Endothelial cell of umbilical vein (primary cell): Measurements from ENCODE around the gene PPP1R3F. TPM values are rescaled to one million over a fixed set of nuclear protein-coding genes. Genes with fewer than 3 reads are reported as not detected.

Source experiments
- BruUV-seq: library from RNA; stranded (reverse); fragments of 400-500 nt; replicated peaks from 2 replicates; lab custom pipeline; 2021; lab: Mats Ljungman, UMichigan
- CTCF ChIA-PET: fragments of 300-600, 350-600 bp; sonication (Branson Sonifier 250); formaldehyde crosslinking; loops from one replicate; lab custom pipeline; 2021; ENCODE audit warnings: antibody characterized with exemption, inconsistent platforms; lab: Charles Lee
- POLR2A ChIA-PET: fragments of 300-600, 350-600 bp; sonication (Branson Sonifier 250); formaldehyde crosslinking; loops from one replicate; lab custom pipeline; 2021; ENCODE audit warnings: antibody characterized with exemption, inconsistent platforms; lab: Charles Lee
- DNase-seq: peaks from one replicate; pipeline ENCODE4 v3.0.0-alpha.2; 2011; ENCODE audit warnings: low read depth, low spot score
- FAIRE-seq: peaks from 2 replicates; lab custom pipeline; 2011; peaks lifted over from hg19 to GRCh38; lab: Jason Lieb, UNC
- H2AFZ ChIP-seq: 2 replicates; pipeline ENCODE4 v1.6.0; 2012; ENCODE audit warnings: low read depth, low read length, control low read depth, inconsistent platforms
- H3K27ac ChIP-seq: 2 replicates; pipeline ENCODE4 v1.5.1; 2011; ENCODE audit warnings: low read depth, mild to moderate bottlenecking, control low read depth, low read length, moderate library complexity; ENCODE audit not compliant: insufficient read depth
- H3K27me3 ChIP-seq, 2 experiments: 2 replicates each; pipeline versions ENCODE4 v1.6.0 to v1.6.1; 2011; ENCODE audit warnings: low read length in 2 of 2, mixed read lengths in 1 of 2; ENCODE audit not compliant: control insufficient read depth in 2 of 2, insufficient read depth in 2 of 2
- H3K36me3 ChIP-seq, 2 experiments: 2 replicates in 1 of 2; 3 replicates in 1 of 2; pipeline ENCODE4 v1.5.1; 2011; ENCODE audit warnings: low read length in 2 of 2, mild to moderate bottlenecking in 1 of 2, moderate library complexity in 1 of 2; ENCODE audit not compliant: control insufficient read depth in 2 of 2, insufficient read depth in 2 of 2; ENCODE audit errors: extremely low read depth in 1 of 2
- H3K4me1 ChIP-seq: 3 replicates; pipeline ENCODE4 v1.5.1; 2011; ENCODE audit warnings: mild to moderate bottlenecking, low read length; ENCODE audit not compliant: control insufficient read depth, insufficient read depth; ENCODE audit errors: extremely low read depth
- H3K4me2 ChIP-seq: 2 replicates; pipeline ENCODE4 v1.6.1; 2011; ENCODE audit warnings: low read length, control low read depth, mixed read lengths; ENCODE audit not compliant: insufficient read depth
- H3K4me3 ChIP-seq, 3 experiments: fragments of 200-600 bp in 1 of 3; sonication (generic), shearing (Covaris generic) in 1 of 3; replicated peaks in 1 of 3; 2 replicates each; pipeline ENCODE4 v1.5.1; 2011 to 2016; ENCODE audit warnings: control low read depth in 3 of 3, low read length in 3 of 3, mild to moderate bottlenecking in 2 of 3, inconsistent platforms in 1 of 3, low read depth in 1 of 3, moderate library complexity in 1 of 3; ENCODE audit not compliant: insufficient read depth in 1 of 3
- H3K79me2 ChIP-seq: 2 replicates; pipeline ENCODE4 v1.6.0; 2012; ENCODE audit warnings: low read length, inconsistent platforms; ENCODE audit not compliant: control insufficient read depth, insufficient read depth
- H3K9ac ChIP-seq: replicated peaks from 2 replicates; pipeline ENCODE3; 2011; ENCODE audit warnings: low read length, control low read depth; ENCODE audit not compliant: insufficient read depth; ENCODE audit errors: extremely low read depth
- H3K9me1 ChIP-seq: replicated peaks from 3 replicates; pipeline ENCODE4 v1.6.0; 2011; ENCODE audit warnings: mild to moderate bottlenecking, low read length; ENCODE audit not compliant: control insufficient read depth, insufficient read depth; ENCODE audit errors: extremely low read depth
- H3K9me3 ChIP-seq: replicated peaks from 2 replicates; pipeline ENCODE4 v1.5.1; 2012; ENCODE audit warnings: low read length, inconsistent platforms; ENCODE audit not compliant: control insufficient read depth, insufficient read depth
- H4K20me1 ChIP-seq: replicated peaks from 2 replicates; pipeline ENCODE3; 2011; ENCODE audit warnings: mild to moderate bottlenecking, low read length; ENCODE audit not compliant: control insufficient read depth, insufficient read depth; ENCODE audit errors: extremely low read depth
- CTCF ChIP-seq, 2 donors: IDR thresholded peaks; 1 replicate in 1 of 2; 2 replicates in 1 of 2; pipeline ENCODE4 v1.5.1; 2011; ENCODE audit warnings: low read length in 2 of 2, mild to moderate bottlenecking in 2 of 2, moderate library complexity in 2 of 2, control low read depth in 1 of 2, inconsistent platforms in 1 of 2, low read depth in 1 of 2; ENCODE audit not compliant: insufficient read depth in 1 of 2; ENCODE audit errors: extremely low read depth in 1 of 2
- EZH2 ChIP-seq: IDR thresholded peaks from 2 replicates; pipeline ENCODE4 v1.6.1; 2012; ENCODE audit warnings: borderline replicate concordance, low read depth, mild to moderate bottlenecking, moderate library complexity, low read length, inconsistent platforms; ENCODE audit not compliant: severe bottlenecking
- FOS ChIP-seq: IDR thresholded peaks from 2 replicates; pipeline ENCODE4 v1.6.1; 2011; ENCODE audit warnings: mild to moderate bottlenecking, low read length, moderate library complexity, borderline replicate concordance; ENCODE audit not compliant: insufficient read depth
- GATA2 ChIP-seq: IDR thresholded peaks from 2 replicates; pipeline ENCODE4 v1.7.0; 2011; ENCODE audit warnings: low read depth, mild to moderate bottlenecking, moderate library complexity, mixed read lengths, low read length; ENCODE audit not compliant: insufficient read length, insufficient read depth
- JUN ChIP-seq: IDR thresholded peaks from 2 replicates; pipeline ENCODE4 v1.6.1; 2011; ENCODE audit warnings: borderline replicate concordance, low read depth; ENCODE audit not compliant: insufficient read length, insufficient read depth
- MAX ChIP-seq: IDR thresholded peaks from 2 replicates; pipeline ENCODE4 v1.6.1; 2011; ENCODE audit not compliant: insufficient read depth, insufficient read length
- MYC ChIP-seq: IDR thresholded peaks from one replicate; pipeline ENCODE4 v1.6.1; 2011; ENCODE audit warnings: mild to moderate bottlenecking, low read depth, low read length
- POLR2A ChIP-seq: IDR thresholded peaks from 2 replicates; pipeline ENCODE4 v1.6.1; 2012; ENCODE audit warnings: low read depth, mild to moderate bottlenecking, control low read depth, low read length
- POLR2AphosphoS5 ChIP-seq: IDR thresholded peaks from 2 replicates; pipeline ENCODE4 v1.6.1; 2012; ENCODE audit warnings: low read depth, mild to moderate bottlenecking, control low read depth, low read length, moderate library complexity; ENCODE audit not compliant: insufficient read depth
- dilution Hi-C: fragments of 300-500 bp; cut with MboI; formaldehyde crosslinking; loops from one replicate; pipeline ENCODE4 v1.15.0; 2019; ENCODE audit warnings: low sequenced_read_pairs; ENCODE audit not compliant: extremely low pct_ligation_motif_present
- intact Hi-C: fragments of 100-400 bp; cut with micrococcal nuclease; formaldehyde crosslinking; loops from one replicate; pipeline ENCODE4 v1.10.0; 2022
- polyA plus RNA-seq, 4 experiments: library from polyadenylated mRNA; depleted of rRNA in 3 of 4; stranded (reverse) in 3 of 4; unstranded in 1 of 4; fragments of >200 nt; gene quantifications; 2 replicates each; pipeline versions ENCODE4 v1.2.1 to v1.2.3, GENCODE V29; 2011 to 2012; ENCODE audit warnings: missing spikeins in 1 of 4
- total RNA-seq: library from RNA; stranded (reverse); gene quantifications from 2 replicates; pipeline ENCODE4 v1.2.3, GENCODE V29; 2021

PPP1R3F gene
- total and polyA plus RNA-seq, 2 donors (not counting 3 experiments of a cell fraction or from before 2014, with no cell fraction given), result 1.5 to 2.5 TPM

GRCh38 chrX:49287665-49288064 is 18.1 kb downstream of the PPP1R3F start:
- no peak overlapping the region for H3K4me3 ChIP-seq
- H3K4me2 ChIP-seq, result no peak overlapping the region
- no peaks in the 10 kb centered on the region for H3K9me3 ChIP-seq
- no peak overlapping the region for H3K27ac ChIP-seq
- no peaks in the 10 kb centered on the region for H3K4me1 ChIP-seq
- DNase-seq, result no peak
- H3K36me3 ChIP-seq, result no peaks in the 10 kb centered on the region
- H4K20me1 ChIP-seq, result no peaks in the 10 kb centered on the region
- CTCF ChIA-PET, result no interaction called here
- H3K9me1 ChIP-seq, result no peaks in the 10 kb centered on the region
- BruUV-seq, result no TSS peak
- H3K27me3 ChIP-seq, result no peaks in the 10 kb centered on the region
- dilution Hi-C loops (no loop called here), intact Hi-C loops (no loop called here)
- H3K9ac ChIP-seq, result no peak overlapping the region
- TF ChIP-seq FOS, result no peak
- no peak for TF ChIP-seq EZH2
- TF ChIP-seq GATA2, result no peak
- TF ChIP-seq MYC, result no peak
- TF ChIP-seq POLR2AphosphoS5, result no peak
- no peak for TF ChIP-seq JUN
- no peak for TF ChIP-seq CTCF (IDR thresholded peaks at IDR 0.05; ENCODE audit: extremely low read depth in 1 of 2, insufficient read depth in 1 of 2, low read depth in 1 of 2, low read length in 2 of 2)
- no peak for TF ChIP-seq MAX
- no peak for TF ChIP-seq POLR2A
- FAIRE-seq, result no peak
- H3K79me2 ChIP-seq, result no peaks in the 10 kb centered on the region
- H2AFZ ChIP-seq, result no peak overlapping the region
- POLR2A ChIA-PET, result no interaction called here
